ENCODE data around the gene MSH6. TPM values are rescaled to one million over a fixed set of nuclear protein-coding genes. Genes with fewer than 3 reads are reported as not detected.
"Not testable (repeated sequence)": the region's sequence is repeated elsewhere in the genome, so short reads cannot be mapped to it uniquely, and the experiment has no call there.

Gene MSH6
- total RNA-seq, 1 donor from 2014 or later = 213 TPM

- DNase-seq (ENCODE audit: low read depth, low spot score) = no peak
- no peaks in the 10 kb centered on the region for H3K9me3 Mint-ChIP-seq
- H3K27me3 Mint-ChIP-seq (ENCODE audit: low read depth) = no peaks in the 10 kb centered on the region
- no peaks in the 10 kb centered on the region for H3K4me1 Mint-ChIP-seq
- no peak overlapping the region for H3K27ac Mint-ChIP-seq (ENCODE audit: unreplicated experiment)
- no peak for TF ChIP-seq CTCF (conservative IDR thresholded peaks at IDR 0.05)
- no peak overlapping the region for H3K4me3 Mint-ChIP-seq
- H3K36me3 Mint-ChIP-seq (ENCODE audit: low read depth) = no peaks in the 10 kb centered on the region
These were observed 66.4 kb downstream of the MSH6 start for GRCh38 chr2:47849368-47849767.

- Mint-ChIP-seq H3K4me3 (no peak overlapping the region), H3K27me3 (ENCODE audit: low read depth) (no peaks in the 10 kb centered on the region), H3K36me3 (ENCODE audit: low read depth) (no peaks in the 10 kb centered on the region), H3K27ac (ENCODE audit: unreplicated experiment) (no peak overlapping the region), H3K9me3 (no peaks in the 10 kb centered on the region), H3K4me1 (no peaks in the 10 kb centered on the region)
- TF ChIP-seq CTCF (conservative IDR thresholded peaks at IDR 0.05) = no peak
- DNase-seq (ENCODE audit: low read depth, low spot score) = no peak
These were observed 67.3 kb downstream of the MSH6 start for GRCh38 chr2:47850198-47850597.

GRCh38 chr2:47853067-47853777, 70.3 kb downstream of the MSH6 start:
- not testable (repeated sequence) for DNase-seq (ENCODE audit: low read depth, low spot score); H3K4me3 Mint-ChIP-seq; H3K27ac Mint-ChIP-seq (ENCODE audit: unreplicated experiment); H3K9me3 Mint-ChIP-seq; H3K27me3 Mint-ChIP-seq (ENCODE audit: low read depth); H3K36me3 Mint-ChIP-seq (ENCODE audit: low read depth)
- H3K4me1 Mint-ChIP-seq = peaks cover 19% of the 10 kb centered on the region

Other genes with a start within 250 kb of the MSH6 start
- 0.05 and 0.19 TPM in 2 replicates for gene KCNK12, start 212.2 kb upstream of the MSH6 start, total RNA-seq
- gene FBXO11, start 123.4 kb downstream of the MSH6 start, total RNA-seq = 85.1 and 86.3 TPM in 2 replicates

All from neural crest cell (in vitro differentiated cells).